Measurements from ENCODE around the gene SLC44A1. TPM values are rescaled to one million over a fixed set of nuclear protein-coding genes. Genes with fewer than 3 reads are reported as not detected.

SLC44A1 gene
- total RNA-seq, 4 donors from 2014 or later = 25.7 to 37.8 (median 28.3) TPM

DNA sequence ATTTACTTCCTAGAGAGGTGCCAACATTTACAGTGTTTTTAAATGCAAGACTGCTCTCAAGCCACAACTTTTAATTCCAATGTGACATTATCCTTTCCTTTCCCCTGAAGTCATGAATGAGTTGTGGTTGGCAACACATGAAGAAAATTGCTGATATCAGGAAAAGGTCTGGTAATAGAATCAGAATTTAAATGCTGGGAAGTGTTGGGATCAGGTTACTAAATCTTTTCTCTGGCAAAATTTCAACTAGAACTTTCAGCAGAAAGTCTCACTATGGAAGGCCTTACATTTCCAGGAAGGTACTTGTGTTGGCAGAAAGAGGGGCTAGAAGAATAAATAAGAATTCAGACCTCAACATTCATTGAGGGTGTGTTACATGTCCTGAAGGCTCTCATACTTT is 10.6 kb upstream of the SLC44A1 start:
- H3K27me3 ChIP-seq = no peaks in the 10 kb centered on the region
- no peaks in the 10 kb centered on the region for H3K4me1 ChIP-seq
- H3K9me3 ChIP-seq = no peaks in the 10 kb centered on the region
- no peak for TF ChIP-seq EP300 (IDR thresholded peaks at IDR 0.05)
- no peak for TF ChIP-seq POLR2AphosphoS5 (IDR thresholded peaks at IDR 0.05)
- TF ChIP-seq, protein P1, sequence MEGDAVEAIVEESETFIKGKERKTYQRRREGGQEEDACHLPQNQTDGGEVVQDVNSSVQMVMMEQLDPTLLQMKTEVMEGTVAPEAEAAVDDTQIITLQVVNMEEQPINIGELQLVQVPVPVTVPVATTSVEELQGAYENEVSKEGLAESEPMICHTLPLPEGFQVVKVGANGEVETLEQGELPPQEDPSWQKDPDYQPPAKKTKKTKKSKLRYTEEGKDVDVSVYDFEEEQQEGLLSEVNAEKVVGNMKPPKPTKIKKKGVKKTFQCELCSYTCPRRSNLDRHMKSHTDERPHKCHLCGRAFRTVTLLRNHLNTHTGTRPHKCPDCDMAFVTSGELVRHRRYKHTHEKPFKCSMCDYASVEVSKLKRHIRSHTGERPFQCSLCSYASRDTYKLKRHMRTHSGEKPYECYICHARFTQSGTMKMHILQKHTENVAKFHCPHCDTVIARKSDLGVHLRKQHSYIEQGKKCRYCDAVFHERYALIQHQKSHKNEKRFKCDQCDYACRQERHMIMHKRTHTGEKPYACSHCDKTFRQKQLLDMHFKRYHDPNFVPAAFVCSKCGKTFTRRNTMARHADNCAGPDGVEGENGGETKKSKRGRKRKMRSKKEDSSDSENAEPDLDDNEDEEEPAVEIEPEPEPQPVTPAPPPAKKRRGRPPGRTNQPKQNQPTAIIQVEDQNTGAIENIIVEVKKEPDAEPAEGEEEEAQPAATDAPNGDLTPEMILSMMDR (IDR thresholded peaks at IDR 0.05) = no peak
- no peak for TF ChIP-seq POLR2A (IDR thresholded peaks at IDR 0.05; ENCODE audit: low read depth)
- no peak overlapping the region for H3K4me3 ChIP-seq
- intact Hi-C loops (cut with DNase I) = no loop called here
- no peak for DNase-seq (ENCODE audit: extremely low spot score)
- no peak overlapping the region for H3K27ac ChIP-seq (replicated peaks in 1 of 4)
- no peaks in the 10 kb centered on the region for H3K36me3 ChIP-seq

DNA sequence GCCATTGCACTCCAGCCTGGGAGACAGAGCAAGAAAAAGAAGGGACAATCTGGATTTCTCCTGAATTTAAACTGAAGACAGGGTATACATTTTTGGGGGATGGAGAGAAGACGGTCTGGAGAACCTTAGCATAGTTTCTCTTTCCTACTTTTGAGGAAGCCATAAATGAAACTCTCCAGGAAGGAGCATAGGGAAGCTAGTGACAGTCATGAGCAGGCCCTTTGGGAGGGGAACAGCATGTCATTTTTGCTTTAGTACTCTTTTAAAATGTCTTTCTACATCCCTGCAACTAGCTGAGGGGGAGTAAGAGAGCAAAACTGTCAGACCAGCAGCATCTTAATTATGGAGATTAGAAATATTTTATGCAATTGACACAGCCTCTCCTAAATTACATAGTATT is 8.2 kb upstream of the SLC44A1 start:
- TF ChIP-seq EP300 (IDR thresholded peaks at IDR 0.05) (no peak), POLR2A (IDR thresholded peaks at IDR 0.05; ENCODE audit: low read depth) (no peak), POLR2AphosphoS5 (IDR thresholded peaks at IDR 0.05) (no peak)
- TF ChIP-seq, protein P1 (IDR thresholded peaks at IDR 0.05) = no peak
- DNase-seq (ENCODE audit: extremely low spot score) = no peak
- no peaks in the 10 kb centered on the region for H3K36me3 ChIP-seq
- H3K4me1 ChIP-seq = peaks cover 0 to 2% (median 2%) of the 10 kb centered on the region in 4 donors
- no peaks in the 10 kb centered on the region for H3K27me3 ChIP-seq
- intact Hi-C loops (cut with DNase I) = no loop called here
- no peak overlapping the region for H3K27ac ChIP-seq (replicated peaks in 1 of 4)
- no peaks in the 10 kb centered on the region for H3K9me3 ChIP-seq
- 88% methylated on average over 1 of the region's 1 CpG for WGBS
- H3K4me3 ChIP-seq = no peak overlapping the region

DNA sequence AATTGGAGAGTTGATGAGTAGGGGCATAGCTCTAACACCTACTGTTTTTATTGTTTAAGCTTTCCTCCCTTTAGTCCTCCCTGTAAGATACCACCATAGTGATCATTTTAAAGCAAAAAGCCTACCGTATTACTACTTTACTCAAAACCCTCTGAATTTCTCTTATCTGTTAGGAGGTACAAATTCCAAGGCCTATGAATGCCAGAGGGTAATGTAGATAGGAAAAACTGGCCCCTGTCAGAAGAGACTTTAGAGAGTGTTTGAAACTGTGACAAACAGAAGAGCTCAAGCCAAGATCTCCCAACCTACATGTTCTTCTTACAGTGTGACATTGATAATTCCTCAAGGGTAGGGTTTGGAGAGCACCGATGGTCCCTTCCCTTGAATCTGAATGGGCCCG is 7.2 kb upstream of the SLC44A1 start:
- TF ChIP-seq POLR2AphosphoS5 (IDR thresholded peaks at IDR 0.05) = no peak
- TF ChIP-seq, protein P1 (IDR thresholded peaks at IDR 0.05) = no peak
- no peak for TF ChIP-seq EP300 (IDR thresholded peaks at IDR 0.05)
- no peak for TF ChIP-seq POLR2A (IDR thresholded peaks at IDR 0.05; ENCODE audit: low read depth)
- intact Hi-C loops (cut with DNase I) = no loop called here
- peaks cover 0 to 12% (median 10%) of the 10 kb centered on the region in 4 donors for H3K4me1 ChIP-seq
- WGBS = 100% methylated on average over 3 of the region's 3 CpGs
- no peaks in the 10 kb centered on the region for H3K9me3 ChIP-seq
- no peak overlapping the region for H3K27ac ChIP-seq (replicated peaks in 1 of 4)
- no peak overlapping the region for H3K4me3 ChIP-seq
- no peaks in the 10 kb centered on the region for H3K27me3 ChIP-seq
- no peaks in the 10 kb centered on the region for H3K36me3 ChIP-seq
- DNase-seq (ENCODE audit: extremely low spot score) = no peak

DNA sequence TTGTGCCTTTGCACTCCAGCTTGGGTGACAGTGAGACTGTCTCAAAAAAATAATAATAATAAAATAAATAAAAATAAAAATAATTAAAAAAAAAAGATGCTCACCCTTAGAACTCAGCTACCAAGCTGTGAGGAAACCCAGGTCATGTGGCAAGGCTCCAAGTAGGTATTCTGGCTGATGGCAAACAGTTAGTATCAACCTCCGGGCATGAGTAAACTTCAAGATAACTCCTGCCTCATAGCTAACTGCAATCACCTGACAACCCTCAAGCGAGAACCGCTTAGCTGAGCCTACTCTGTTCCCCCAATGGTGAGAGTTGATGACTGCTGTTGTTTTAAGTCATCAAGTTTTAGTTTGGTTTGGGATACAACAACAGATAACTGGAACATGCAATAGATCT is 6.1 kb upstream of the SLC44A1 start:
- WGBS = 89% methylated on average over 3 of the region's 3 CpGs
- Histone ChIP-seq H3K4me1 (peaks cover 0 to 22% (median 17%) of the 10 kb centered on the region in 4 donors), H3K9me3 (no peaks in the 10 kb centered on the region), H3K4me3 (no peak overlapping the region), H3K27me3 (no peaks in the 10 kb centered on the region), H3K36me3 (no peaks in the 10 kb centered on the region), H3K27ac (replicated peaks in 1 of 4) (no peak overlapping the region)
- intact Hi-C loops (cut with DNase I) = no loop called here
- TF ChIP-seq POLR2AphosphoS5 (IDR thresholded peaks at IDR 0.05) (no peak), POLR2A (IDR thresholded peaks at IDR 0.05; ENCODE audit: low read depth) (no peak), EP300 (IDR thresholded peaks at IDR 0.05) (no peak)
- TF ChIP-seq, protein P1 (IDR thresholded peaks at IDR 0.05) = no peak
- no peak for DNase-seq (ENCODE audit: extremely low spot score)

DNA sequence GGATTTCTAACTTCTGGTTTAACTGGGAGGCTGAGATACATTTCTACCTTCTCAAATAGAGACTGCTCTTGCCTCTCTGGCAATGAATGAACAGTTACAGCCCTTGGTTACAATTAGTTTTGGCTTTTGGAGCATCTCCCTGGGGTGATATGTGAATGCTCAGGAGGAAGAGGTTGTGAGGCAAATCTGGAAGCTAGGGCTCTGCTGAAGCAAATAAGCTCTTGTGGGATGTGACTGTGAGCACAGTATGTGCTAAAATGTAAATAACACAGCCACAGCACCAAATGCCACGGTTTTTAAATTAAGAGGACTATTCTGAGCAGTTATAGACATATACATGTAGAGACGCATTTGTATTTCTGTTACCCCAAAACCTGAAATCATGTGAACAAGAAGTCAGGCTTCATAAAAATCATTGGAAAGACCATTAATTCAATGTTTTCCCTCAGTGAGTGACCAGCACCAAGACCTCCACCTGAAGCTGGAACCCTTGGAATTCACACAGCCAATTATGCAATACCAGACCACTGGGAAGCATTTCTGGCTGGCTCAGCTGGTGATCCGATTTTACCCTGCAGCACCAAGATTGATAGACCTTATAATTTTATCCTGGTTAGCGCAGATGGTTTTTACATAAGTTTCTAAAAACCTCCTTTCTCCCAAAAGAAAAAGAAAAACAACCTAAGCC is 3.0 kb upstream of the SLC44A1 start:
- Histone ChIP-seq H3K4me3 (no peak overlapping the region), H3K27ac (replicated peaks in 1 of 4) (no peak overlapping the region), H3K27me3 (no peaks in the 10 kb centered on the region), H3K9me3 (no peaks in the 10 kb centered on the region), H3K36me3 (no peaks in the 10 kb centered on the region), H3K4me1 (peaks cover 9 to 40% (median 33%) of the 10 kb centered on the region in 4 donors)
- no peak for DNase-seq (ENCODE audit: extremely low spot score)
- intact Hi-C loops (cut with DNase I) = loop anchor here (5.0 to 10.0 kb wide), 3 partner anchors 34 to 314 kb away; partner anchors contain the start of gene ABCA1
- TF ChIP-seq EP300 (IDR thresholded peaks at IDR 0.05) (no peak), POLR2A (IDR thresholded peaks at IDR 0.05; ENCODE audit: low read depth) (no peak), POLR2AphosphoS5 (IDR thresholded peaks at IDR 0.05) (no peak)
- TF ChIP-seq, protein P1 (IDR thresholded peaks at IDR 0.05) = no peak
- 63% methylated on average over 4 of the region's 4 CpGs for WGBS

Data from esophagus muscularis mucosa (tissue), 4 donors.